H9 (cell line): ENCODE data around the gene GATA5. TPM values are rescaled to one million over a fixed set of nuclear protein-coding genes. Genes with fewer than 3 reads are reported as not detected.

Source experiments
- DNase-seq: peaks from one replicate; pipeline ENCODE4 v3.0.0-alpha.2; 2017
- H2AFZ ChIP-seq: one replicate; pipeline ENCODE4 v1.6.1; 2013; ENCODE audit warnings: mild to moderate bottlenecking, low read length, control low read depth, moderate library complexity
- H2AK5ac ChIP-seq: 2 replicates; pipeline ENCODE4 v1.6.1; 2013; ENCODE audit warnings: low read length, control low read depth, mixed read lengths; ENCODE audit not compliant: insufficient read length
- H2BK120ac ChIP-seq: one replicate; pipeline ENCODE4 v1.6.1; 2013; ENCODE audit warnings: low read depth, mild to moderate bottlenecking, low read length, control low read depth, inconsistent platforms; ENCODE audit not compliant: poor library complexity, severe bottlenecking
- H2BK12ac ChIP-seq: 2 replicates; pipeline ENCODE4 v1.6.1; 2013; ENCODE audit warnings: low read length, control low read depth, mixed read lengths, low read depth; ENCODE audit not compliant: insufficient read length
- H2BK15ac ChIP-seq: 2 replicates; pipeline ENCODE4 v1.6.1; 2013; ENCODE audit warnings: low read depth, low read length, control low read depth
- H2BK20ac ChIP-seq: one replicate; pipeline ENCODE4 v1.6.1; 2013; ENCODE audit warnings: low read depth, mild to moderate bottlenecking, low read length, control low read depth, inconsistent platforms; ENCODE audit not compliant: poor library complexity, severe bottlenecking
- H2BK5ac ChIP-seq: 2 replicates; pipeline ENCODE4 v1.6.1; 2013; ENCODE audit warnings: low read length, control low read depth, mixed read lengths; ENCODE audit not compliant: insufficient read length
- H3K14ac ChIP-seq: 2 replicates; pipeline ENCODE4 v1.6.1; 2013; ENCODE audit warnings: low read length, control low read depth; ENCODE audit not compliant: insufficient read depth
- H3K18ac ChIP-seq: 2 replicates; pipeline ENCODE4 v1.6.1; 2013; ENCODE audit warnings: low read depth, mild to moderate bottlenecking, mixed read lengths, low read length, control low read depth; ENCODE audit not compliant: insufficient read length
- H3K23ac ChIP-seq: 2 replicates; pipeline ENCODE4 v1.6.1; 2013; ENCODE audit warnings: low read length, control low read depth, mixed read lengths, low read depth; ENCODE audit not compliant: insufficient read length
- H3K23me2 ChIP-seq: 2 replicates; pipeline ENCODE4 v1.6.1; 2013; ENCODE audit warnings: low read depth, mild to moderate bottlenecking, mixed read lengths, low read length, control low read depth; ENCODE audit not compliant: insufficient read length, poor library complexity, severe bottlenecking
- H3K27ac ChIP-seq: 2 replicates; pipeline ENCODE4 v1.5.1; 2013; ENCODE audit warnings: low read length, control low read depth, mixed read lengths, low read depth; ENCODE audit not compliant: insufficient read length
- H3K27me3 ChIP-seq: 2 replicates; pipeline ENCODE4 v1.6.1; 2013; ENCODE audit warnings: low read length, control low read depth, inconsistent platforms; ENCODE audit not compliant: insufficient read depth
- H3K4ac ChIP-seq: 2 replicates; pipeline ENCODE4 v1.6.1; 2013; ENCODE audit warnings: low read depth, mild to moderate bottlenecking, control low read depth, inconsistent platforms, low read length, moderate library complexity
- H3K4me1 ChIP-seq: 2 replicates; pipeline ENCODE4 v1.6.1; 2013; ENCODE audit warnings: low read length, control low read depth, inconsistent platforms; ENCODE audit not compliant: insufficient read depth
- H3K4me2 ChIP-seq: 2 replicates; pipeline ENCODE4 v1.6.1; 2013; ENCODE audit warnings: low read length, control low read depth, mixed read lengths; ENCODE audit not compliant: insufficient read length, insufficient read depth
- H3K56ac ChIP-seq: 2 replicates; pipeline ENCODE4 v1.6.1; 2013; ENCODE audit warnings: low read depth, mild to moderate bottlenecking, mixed read lengths, low read length, control low read depth; ENCODE audit not compliant: insufficient read length
- H3K79me1 ChIP-seq: 2 replicates; pipeline ENCODE4 v1.6.1; 2013; ENCODE audit warnings: low read depth, mild to moderate bottlenecking, moderate library complexity, low read length, control low read depth, inconsistent platforms; ENCODE audit not compliant: insufficient read depth, poor library complexity, severe bottlenecking
- H3K79me2 ChIP-seq: 2 replicates; pipeline ENCODE4 v1.6.1; 2013; ENCODE audit warnings: low read length, control low read depth, inconsistent platforms; ENCODE audit not compliant: insufficient read depth
- H3K9ac ChIP-seq: 2 replicates; pipeline ENCODE4 v1.6.1; 2013; ENCODE audit warnings: low read length, control low read depth, mixed read lengths; ENCODE audit not compliant: insufficient read length; ENCODE audit errors: extremely low read depth
- H3K9me3 ChIP-seq: one replicate; pipeline ENCODE4 v1.6.1; 2013; ENCODE audit warnings: low read depth, low read length, inconsistent platforms; ENCODE audit not compliant: control insufficient read depth
- H3T11ph ChIP-seq: one replicate; pipeline ENCODE4 v1.6.1; 2013; ENCODE audit warnings: mild to moderate bottlenecking, low read length, control low read depth, inconsistent platforms
- H4K20me1 ChIP-seq: one replicate; pipeline ENCODE4 v1.6.1; 2013; ENCODE audit not compliant: control insufficient read depth, insufficient read length, insufficient read depth
- H4K5ac ChIP-seq: 2 replicates; pipeline ENCODE4 v1.6.1; 2013; ENCODE audit warnings: low read depth, mild to moderate bottlenecking, mixed read lengths, low read length, control low read depth; ENCODE audit not compliant: insufficient read length
- H4K8ac ChIP-seq: replicated peaks from 2 replicates; pipeline ENCODE4 v1.6.1; 2013; ENCODE audit warnings: low read length, control low read depth, mixed read lengths, low read depth; ENCODE audit not compliant: insufficient read length
- H4K91ac ChIP-seq: 2 replicates; pipeline ENCODE4 v1.6.1; 2013; ENCODE audit warnings: low read depth, mild to moderate bottlenecking, moderate library complexity, mixed read lengths, low read length, control low read depth; ENCODE audit not compliant: insufficient read length
- H3K27ac Mint-ChIP-seq, 3 experiments: 2 replicates in 2 of 3; 3 replicates in 1 of 3; pipeline ENCODE4 v1.8.0; 2020 to 2021; ENCODE audit warnings: mixed read lengths in 3 of 3, mild to moderate bottlenecking in 1 of 3, moderate library complexity in 1 of 3
- H3K27me3 Mint-ChIP-seq: 2 replicates; pipeline ENCODE4 v1.8.0; 2021; ENCODE audit warnings: low read depth, mild to moderate bottlenecking, moderate library complexity, mixed read lengths
- H3K36me3 Mint-ChIP-seq, 3 experiments: 2 replicates in 2 of 3; 3 replicates in 1 of 3; pipeline ENCODE4 v1.8.0; 2020 to 2021; ENCODE audit warnings: low read depth in 3 of 3, mixed read lengths in 3 of 3; ENCODE audit not compliant: insufficient read depth in 1 of 3
- H3K4me1 Mint-ChIP-seq, 2 experiments: 2 replicates each; pipeline ENCODE4 v1.8.0; 2020; ENCODE audit warnings: mixed read lengths in 2 of 2
- H3K4me3 Mint-ChIP-seq, 2 experiments: 2 replicates in 1 of 2; 3 replicates in 1 of 2; pipeline ENCODE4 v1.8.0; 2020 to 2021; ENCODE audit warnings: mild to moderate bottlenecking in 2 of 2, mixed read lengths in 2 of 2, moderate library complexity in 1 of 2
- H3K9me3 Mint-ChIP-seq, 2 experiments: 2 replicates in 1 of 2; 3 replicates in 1 of 2; pipeline ENCODE4 v1.8.0; 2020; ENCODE audit warnings: mild to moderate bottlenecking in 2 of 2, mixed read lengths in 2 of 2, moderate library complexity in 1 of 2
- CTCF ChIP-seq: fragments of 200-600 bp; sonication (generic); conservative IDR thresholded peaks from 3 replicates; pipeline ENCODE4 v1.8.0; 2021; ENCODE audit warnings: antibody characterized with exemption, mild to moderate bottlenecking
- WGBS: extraction: QIAGEN DNeasy Blood & Tissue Kit; methylation state at CpG from one replicate; pipeline ENCODE4 v1.1.7; 2013; ENCODE audit warnings: missing lambda C conversion rate, low lambda C conversion rate, mixed read lengths; ENCODE audit not compliant: insufficient read length; ENCODE audit errors: extremely low coverage; 5-methylcytosine and 5-hydroxymethylcytosine counted together
- total RNA-seq: library from RNA; stranded (reverse); gene quantifications from 2 replicates; pipeline ENCODE4 v1.2.1, GENCODE V29; 2021

GATA5 gene
- total RNA-seq, 1 experiment from 2014 or later, result 0.24 TPM

GRCh38 chr20:62481425-62482145 lies 5.8 kb upstream of the GATA5 start:
- no CpG with 5 or more reads among the region's 29 CpGs for WGBS
- H3K18ac ChIP-seq, result no peak overlapping the region
- H4K20me1 ChIP-seq, result no peaks in the 10 kb centered on the region
- peaks cover 5% of the 10 kb centered on the region for H3K23me2 ChIP-seq
- no peaks in the 10 kb centered on the region for H3K79me2 ChIP-seq
- H3K4me1 Mint-ChIP-seq, result peaks cover 18 to 53% of the 10 kb centered on the region in 2 experiments
- H3K56ac ChIP-seq, result no peak overlapping the region
- H4K5ac ChIP-seq, result no peak overlapping the region
- no peak overlapping the region for H2BK120ac ChIP-seq
- H3K9me3 ChIP-seq, result no peaks in the 10 kb centered on the region
- H2AK5ac ChIP-seq, result no peak overlapping the region
- H3K4me2 ChIP-seq, result no peak overlapping the region
- H3K9me3 Mint-ChIP-seq, result peaks cover 0 to 2% of the 10 kb centered on the region in 2 experiments; a peak in 1 of 5 replicates
- H3K4ac ChIP-seq, result no peak overlapping the region
- no peaks in the 10 kb centered on the region; the same call in 1 of the 2 replicates for H3K4me1 ChIP-seq
- H4K91ac ChIP-seq, result no peak overlapping the region
- no peak overlapping the region for H2BK5ac ChIP-seq
- H3K23ac ChIP-seq, result no peak overlapping the region
- no peak overlapping the region for H3K27ac ChIP-seq
- peaks cover 52% of the 10 kb centered on the region for H3K27me3 ChIP-seq
- H4K8ac ChIP-seq, result no peak overlapping the region
- no peak overlapping the region for H2AFZ ChIP-seq
- H3K36me3 Mint-ChIP-seq, result no peaks in the 10 kb centered on the region
- H3K27me3 Mint-ChIP-seq, result peaks cover 75% of the 10 kb centered on the region
- H3K4me3 Mint-ChIP-seq, result peak overlapping the region in 1 of 2 experiments; percentile 46; a peak in 1 of 5 replicates
- no peak overlapping the region for H3K9ac ChIP-seq
- DNase-seq, result no peak
- H3K27ac Mint-ChIP-seq, result no peak overlapping the region
- no peak overlapping the region for H3T11ph ChIP-seq
- no peaks in the 10 kb centered on the region for H3K79me1 ChIP-seq
- H3K14ac ChIP-seq, result no peak overlapping the region
- H2BK15ac ChIP-seq, result no peak overlapping the region
- H2BK20ac ChIP-seq, result no peak overlapping the region
- TF ChIP-seq CTCF, result no peak
- no peak overlapping the region for H2BK12ac ChIP-seq
